GM15510 (cell line): Measurements from ENCODE around the gene TPSG1.
"Not testable (repeated sequence)": the region's sequence is repeated elsewhere in the genome, so short reads cannot be mapped to it uniquely, and the experiment has no call there.

Experiments used
- POLR2A ChIP-seq: IDR thresholded peaks from 3 replicates; pipeline ENCODE4 v1.6.1; 2011; ENCODE audit warnings: borderline replicate concordance; ENCODE audit not compliant: insufficient read length; ENCODE audit errors: extremely low read depth

TPSG1 gene

GRCh38 chr16:1258906-1259759 is 34.1 kb upstream of the TPSG1 start:
- TF ChIP-seq POLR2A, result no peak

GRCh38 chr16:1258225-1258600 is 33.1 kb upstream of the TPSG1 start:
- no peak for TF ChIP-seq POLR2A

DNA sequence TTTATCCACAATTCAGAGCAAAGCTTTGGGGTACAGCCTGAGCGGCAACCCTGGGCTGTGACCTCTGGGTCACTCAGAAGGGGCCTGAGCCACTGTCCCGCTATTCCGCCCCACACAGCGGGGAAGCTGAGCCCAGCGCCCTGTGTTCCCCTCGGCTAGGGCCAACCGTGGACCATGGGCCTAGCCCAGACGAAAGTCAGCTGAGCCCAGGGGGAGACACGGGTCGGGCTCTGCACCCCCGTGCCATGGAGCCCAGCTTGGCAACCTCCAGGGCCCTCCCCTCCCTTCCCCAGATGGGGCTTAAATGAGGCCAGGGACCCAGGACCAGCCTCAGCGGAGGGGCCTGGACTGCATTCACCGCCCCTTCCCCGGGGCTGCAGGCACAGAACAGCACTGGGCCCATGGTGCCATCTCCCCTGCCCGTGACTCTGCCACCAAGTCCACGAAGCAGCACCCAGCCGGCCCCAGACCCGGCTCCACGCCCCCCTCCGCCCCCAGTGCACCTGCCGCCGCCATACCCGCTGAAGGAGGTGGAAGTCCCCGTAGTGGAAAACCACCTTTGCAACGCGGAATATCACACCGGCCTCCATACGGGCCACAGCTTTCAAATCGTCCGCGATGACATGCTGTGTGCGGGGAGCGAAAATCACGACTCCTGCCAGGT is 32.6 kb upstream of the TPSG1 start:
- TF ChIP-seq POLR2A, result no peak

DNA sequence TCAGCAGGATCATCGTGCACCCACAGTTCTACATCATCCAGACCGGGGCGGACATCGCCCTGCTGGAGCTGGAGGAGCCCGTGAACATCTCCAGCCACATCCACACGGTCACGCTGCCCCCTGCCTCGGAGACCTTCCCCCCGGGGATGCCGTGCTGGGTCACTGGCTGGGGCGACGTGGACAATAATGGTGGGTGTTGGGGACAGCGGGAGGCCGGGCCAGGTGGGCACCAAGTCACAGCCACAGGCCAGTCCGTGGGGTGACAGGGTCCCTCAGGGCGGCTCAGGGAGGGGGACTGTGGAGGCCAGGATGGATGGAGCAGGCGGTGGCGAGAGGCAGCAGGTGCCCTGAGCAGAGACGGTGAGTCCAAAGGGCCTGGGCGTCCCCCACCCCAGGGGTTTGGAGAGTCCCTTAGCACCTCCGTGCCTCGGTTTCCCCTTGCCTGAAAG is 31.8 kb upstream of the TPSG1 start:
- TF ChIP-seq POLR2A, result no peak

GRCh38 chr16:1255276-1256122 is 30.4 kb upstream of the TPSG1 start, which contains the start of gene TPSD1:
Gene TPSD1 (plus strand): TSS chr16:1256069. CDS start chr16:1256281, 212 bp downstream.
- not testable (repeated sequence) for TF ChIP-seq POLR2A

DNA sequence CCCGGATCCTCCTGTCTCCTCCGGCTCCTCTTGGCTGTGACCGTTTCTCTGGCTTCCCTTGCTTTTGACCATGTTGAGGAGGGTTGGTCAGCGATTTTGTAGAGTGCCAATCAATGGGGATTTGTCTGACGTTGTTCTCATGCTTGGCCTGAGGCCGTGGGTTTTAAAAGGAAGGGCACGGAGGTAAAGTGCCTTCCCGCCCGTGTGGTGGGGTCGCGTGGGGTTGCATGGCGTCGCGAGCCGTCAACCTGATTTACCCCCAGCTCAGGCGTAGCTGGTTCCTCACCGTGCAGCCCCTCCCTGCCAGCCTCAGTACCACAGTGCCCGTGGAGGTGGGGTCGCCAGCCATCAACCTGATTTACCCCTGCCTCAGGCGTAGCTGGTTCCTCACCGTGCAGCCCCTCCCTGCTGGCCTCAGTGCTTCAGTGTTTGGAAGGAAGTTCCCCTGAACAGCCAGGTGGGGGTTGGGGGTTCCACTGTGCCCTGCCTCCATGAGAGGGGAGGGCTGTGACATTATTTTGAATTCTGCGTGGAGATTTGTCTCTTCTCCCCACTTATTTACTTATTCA is 20.5 kb upstream of the TPSG1 start:
- TF ChIP-seq POLR2A, result no peak

DNA sequence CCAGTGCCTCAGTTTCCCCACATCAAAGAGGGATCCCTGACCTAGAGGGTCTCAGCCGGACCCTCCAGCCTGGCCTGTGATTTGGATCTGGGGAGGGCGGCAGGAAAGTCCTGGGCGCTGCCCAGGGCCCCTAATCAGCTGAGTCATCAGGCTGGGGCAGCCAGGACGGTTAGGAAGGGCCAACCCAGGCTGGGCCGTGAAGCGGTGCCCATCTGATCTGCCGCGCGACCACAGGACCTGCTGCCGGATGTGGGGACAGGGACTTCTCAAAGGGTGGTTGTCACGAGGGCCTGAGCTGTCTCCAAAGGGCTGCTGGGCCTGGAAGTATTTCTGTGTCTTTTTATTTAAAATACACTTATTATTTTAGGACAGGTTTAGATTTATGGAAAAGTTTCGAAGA is 19.8 kb upstream of the TPSG1 start:
- no peak for TF ChIP-seq POLR2A

DNA sequence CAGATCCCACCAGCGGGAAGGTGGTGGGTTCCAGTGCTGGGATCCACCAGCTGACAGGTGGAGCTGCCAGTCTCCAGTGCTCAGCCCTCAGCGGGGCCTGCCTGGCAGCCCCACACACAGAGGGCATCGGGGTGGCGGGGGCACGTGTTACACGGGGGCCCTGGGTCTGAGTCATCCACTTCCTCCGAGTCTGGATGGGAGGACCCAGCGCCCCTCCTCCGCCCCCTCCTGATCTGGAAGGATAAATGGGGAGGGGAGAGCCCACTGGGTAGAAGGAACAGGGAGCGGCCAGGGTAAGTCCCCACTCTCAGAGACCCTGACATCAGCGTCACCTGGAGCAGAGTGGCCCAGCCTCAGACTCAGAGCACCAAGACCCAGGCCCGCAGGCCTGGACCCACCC is 15.4 kb upstream of the TPSG1 start, which contains the start of gene TPSAB1:
Gene TPSAB1 (plus strand): TSS at position 270 of the 400 bp plus-strand sequence. CDS start 234 bp downstream, outside the sequence.
- TF ChIP-seq POLR2A, result not testable (repeated sequence)

- no peak for TF ChIP-seq POLR2A
Measured at GRCh38 chr16:1237990-1238389, 12.9 kb upstream of the TPSG1 start.

GRCh38 chr16:1230084-1230470 is 5.0 kb upstream of the TPSG1 start, which contains the start of gene TPSB2:
Gene TPSB2 (minus strand): TSS chr16:1230184. CDS start chr16:1229951, 233 bp downstream.
- not testable (repeated sequence) for TF ChIP-seq POLR2A

DNA sequence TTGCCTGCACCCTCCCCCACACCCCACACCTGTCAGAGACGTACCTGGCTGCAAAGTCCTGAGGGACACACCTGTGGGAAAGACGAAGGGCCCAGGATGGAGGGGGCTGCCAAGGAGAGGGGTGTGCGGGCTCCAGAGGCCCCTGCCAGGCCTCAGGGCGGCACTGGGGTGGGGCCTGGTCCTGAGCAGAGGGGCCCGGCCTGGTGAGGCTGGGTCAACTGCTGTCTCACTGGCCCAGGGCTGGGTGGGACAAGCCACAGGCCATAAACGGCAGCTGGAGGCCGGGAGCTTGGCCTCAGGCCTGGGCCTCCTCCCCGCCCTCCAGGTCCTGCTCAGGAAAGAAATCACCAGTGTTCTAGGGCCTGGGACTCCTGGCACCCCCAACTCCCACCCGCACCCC is 510 bp downstream of the TPSG1 start:
- no peak for TF ChIP-seq POLR2A

GRCh38 chr16:1223355-1224214 is 1.5 kb downstream of the TPSG1 start:
- TF ChIP-seq POLR2A, result no peak

- no peak for TF ChIP-seq POLR2A
Measured at GRCh38 chr16:1222553-1223354, 2.3 kb downstream of the TPSG1 start.
